Myocyte (in vitro differentiated cells): ENCODE measurements around the gene STMN3. TPM values are rescaled to one million over a fixed set of nuclear protein-coding genes. Genes with fewer than 3 reads are reported as not detected.

Experiments
- DNase-seq: peaks from one replicate; pipeline ENCODE4 v3.0.0-alpha.2; 2012; ENCODE audit warnings: low read depth
- polyA plus RNA-seq: library from polyadenylated mRNA; unstranded; fragments of >200 nt; gene quantifications from one replicate; pipeline ENCODE4 v1.2.1, GENCODE V29; 2012; ENCODE audit warnings: missing spikeins
- total RNA-seq: library from RNA; depleted of rRNA; stranded (reverse); fragments of >200 nt; gene quantifications from 2 replicates; pipeline ENCODE4 v1.2.3, GENCODE V29; 2014

Gene STMN3
- 13.8 and 14.7 TPM in 2 replicates for total RNA-seq
- 6.9 TPM for polyA plus RNA-seq

GRCh38 chr20:63653041-63653973, at the start of gene STMN3:
Gene STMN3, minus strand, starts transcription at chr20:63653424. Its CDS starts 79 bp downstream, at chr20:63653345.
- peak; percentile 89 for DNase-seq

GRCh38 chr20:63702036-63702665, 48.9 kb upstream of the STMN3 start:
- no peak for DNase-seq

GRCh38 chr20:63701329-63702035, 48.3 kb upstream of the STMN3 start:
- no peak for DNase-seq

DNA sequence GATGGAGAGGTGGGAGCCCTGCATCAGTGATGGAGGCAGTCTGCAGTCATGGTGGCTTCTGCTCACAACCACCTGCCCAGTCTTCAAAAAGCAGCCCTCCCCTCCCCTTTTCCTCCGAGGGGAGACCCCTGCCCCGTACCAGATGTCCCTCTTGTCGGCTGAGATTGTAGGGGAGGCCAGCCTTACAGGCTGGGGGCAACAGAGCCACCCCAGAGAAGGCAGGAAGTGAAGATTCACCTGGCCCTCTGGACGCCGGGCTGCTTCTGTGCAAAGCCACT, 47.8 kb upstream of the STMN3 start:
- no peak for DNase-seq

- no peak for DNase-seq
Observed at GRCh38 chr20:63700199-63701050, 47.2 kb upstream of the STMN3 start.

- DNase-seq: no peak
Observed at GRCh38 chr20:63699466-63700198, 46.4 kb upstream of the STMN3 start.

DNA sequence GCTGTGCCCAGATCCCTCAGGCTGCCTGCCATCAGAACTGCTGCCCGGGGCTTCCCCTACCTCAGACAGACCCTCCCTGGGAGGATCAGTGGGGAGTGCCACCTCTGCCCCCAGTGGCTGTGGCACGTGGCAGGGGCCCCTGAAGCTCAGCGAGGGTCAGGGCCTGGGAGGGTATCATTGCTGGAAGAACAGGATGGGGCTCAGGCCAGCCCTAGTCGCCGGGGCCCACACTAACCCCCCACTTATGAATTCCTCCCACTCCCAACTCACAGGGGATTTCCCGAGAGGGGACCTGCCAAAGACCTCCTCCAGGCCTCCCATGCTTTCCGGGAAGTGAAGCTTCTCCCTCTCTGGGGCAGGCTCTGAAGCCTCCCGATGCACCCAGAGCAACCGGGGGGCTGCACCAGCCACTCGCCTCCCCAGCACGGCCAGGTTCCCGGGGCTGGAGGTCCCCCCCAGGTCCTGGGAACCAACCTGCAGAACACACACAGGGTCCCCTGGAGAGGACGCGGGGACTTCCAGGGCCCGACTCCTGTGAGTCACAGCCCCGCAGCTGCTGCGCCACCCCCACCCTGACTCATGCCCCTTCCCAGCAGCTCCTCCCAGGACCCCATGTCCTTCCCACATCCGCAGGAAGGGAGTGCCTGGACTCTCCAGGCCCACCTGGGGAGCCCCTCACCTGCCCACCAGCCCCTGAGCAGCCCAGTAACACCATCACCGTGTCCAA, 45.7 kb upstream of the STMN3 start:
- peak; percentile 91 for DNase-seq

GRCh38 chr20:63697868-63698545, 44.8 kb upstream of the STMN3 start:
- no peak for DNase-seq

DNA sequence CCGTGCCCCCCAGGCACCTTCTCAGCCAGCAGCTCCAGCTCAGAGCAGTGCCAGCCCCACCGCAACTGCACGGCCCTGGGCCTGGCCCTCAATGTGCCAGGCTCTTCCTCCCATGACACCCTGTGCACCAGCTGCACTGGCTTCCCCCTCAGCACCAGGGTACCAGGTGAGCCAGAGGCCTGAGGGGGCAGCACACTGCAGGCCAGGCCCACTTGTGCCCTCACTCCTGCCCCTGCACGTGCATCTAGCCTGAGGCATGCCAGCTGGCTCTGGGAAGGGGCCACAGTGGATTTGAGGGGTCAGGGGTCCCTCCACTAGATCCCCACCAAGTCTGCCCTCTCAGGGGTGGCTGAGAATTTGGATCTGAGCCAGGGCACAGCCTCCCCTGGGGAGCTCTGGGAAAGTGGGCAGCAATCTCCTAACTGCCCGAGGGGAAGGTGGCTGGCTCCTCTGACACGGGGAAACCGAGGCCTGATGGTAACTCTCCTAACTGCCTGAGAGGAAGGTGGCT, 44.2 kb upstream of the STMN3 start:
- DNase-seq: no peak

DNA sequence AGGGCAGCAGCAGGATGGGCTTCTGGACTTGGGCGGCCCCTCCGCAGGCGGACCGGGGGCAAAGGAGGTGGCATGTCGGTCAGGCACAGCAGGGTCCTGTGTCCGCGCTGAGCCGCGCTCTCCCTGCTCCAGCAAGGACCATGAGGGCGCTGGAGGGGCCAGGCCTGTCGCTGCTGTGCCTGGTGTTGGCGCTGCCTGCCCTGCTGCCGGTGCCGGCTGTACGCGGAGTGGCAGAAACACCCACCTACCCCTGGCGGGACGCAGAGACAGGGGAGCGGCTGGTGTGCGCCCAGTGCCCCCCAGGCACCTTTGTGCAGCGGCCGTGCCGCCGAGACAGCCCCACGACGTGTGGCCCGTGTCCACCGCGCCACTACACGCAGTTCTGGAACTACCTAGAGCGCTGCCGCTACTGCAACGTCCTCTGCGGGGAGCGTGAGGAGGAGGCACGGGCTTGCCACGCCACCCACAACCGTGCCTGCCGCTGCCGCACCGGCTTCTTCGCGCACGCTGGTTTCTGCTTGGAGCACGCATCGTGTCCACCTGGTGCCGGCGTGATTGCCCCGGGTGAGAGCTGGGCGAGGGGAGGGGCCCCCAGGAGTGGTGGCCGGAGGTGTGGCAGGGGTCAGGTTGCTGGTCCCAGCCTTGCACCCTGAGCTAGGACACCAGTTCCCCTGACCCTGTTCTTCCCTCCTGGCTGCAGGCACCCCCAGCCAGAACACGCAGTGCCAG, 43.6 kb upstream of the STMN3 start, which contains the start of gene TNFRSF6B:
Gene TNFRSF6B (plus strand): TSS at position 25 of the 729 bp plus-strand sequence. CDS start 116 bp downstream, at position 141.
- no peak for DNase-seq

- no peak for DNase-seq
Observed at GRCh38 chr20:63696306-63696627, 43.0 kb upstream of the STMN3 start.

DNA sequence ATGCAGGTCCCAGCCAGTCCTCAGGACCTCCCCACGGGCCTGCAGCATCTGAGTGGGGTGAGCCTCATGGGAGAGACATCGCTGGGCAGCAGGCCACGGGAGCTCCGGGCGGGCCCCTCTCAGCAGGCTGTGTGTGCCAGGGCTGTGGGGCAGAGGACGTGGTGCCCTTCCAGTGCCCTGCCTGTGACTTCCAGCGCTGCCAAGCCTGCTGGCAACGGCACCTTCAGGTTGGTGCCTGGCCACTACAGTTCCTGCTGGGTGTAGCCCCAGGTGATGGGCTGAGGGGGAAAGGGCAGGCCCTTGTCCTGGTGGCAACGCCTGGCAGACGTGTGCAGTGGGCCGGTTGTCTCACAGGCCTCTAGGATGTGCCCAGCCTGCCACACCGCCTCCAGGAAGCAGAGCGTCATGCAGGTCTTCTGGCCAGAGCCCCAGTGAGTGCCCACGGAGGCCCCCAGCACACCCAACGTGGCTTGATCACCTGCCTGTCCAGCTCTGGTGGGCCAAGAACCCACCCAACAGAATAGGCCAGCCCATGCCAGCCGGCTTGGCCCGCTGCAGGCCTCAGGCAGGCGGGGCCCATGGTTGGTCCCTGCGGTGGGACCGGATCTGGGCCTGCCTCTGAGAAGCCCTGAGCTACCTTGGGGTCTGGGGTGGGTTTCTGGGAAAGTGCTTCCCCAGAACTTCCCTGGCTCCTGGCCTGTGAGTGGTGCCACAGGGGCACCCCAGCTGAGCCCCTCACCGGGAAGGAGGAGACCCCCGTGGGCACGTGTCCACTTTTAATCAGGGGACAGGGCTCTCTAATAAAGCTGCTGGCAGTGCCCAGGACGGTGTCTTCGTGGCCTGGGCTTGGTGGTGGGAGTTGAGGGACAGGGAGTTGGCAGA, 42.4 kb upstream of the STMN3 start:
- no peak for DNase-seq

GRCh38 chr20:63694584-63695423, 41.6 kb upstream of the STMN3 start:
- no peak for DNase-seq

DNA sequence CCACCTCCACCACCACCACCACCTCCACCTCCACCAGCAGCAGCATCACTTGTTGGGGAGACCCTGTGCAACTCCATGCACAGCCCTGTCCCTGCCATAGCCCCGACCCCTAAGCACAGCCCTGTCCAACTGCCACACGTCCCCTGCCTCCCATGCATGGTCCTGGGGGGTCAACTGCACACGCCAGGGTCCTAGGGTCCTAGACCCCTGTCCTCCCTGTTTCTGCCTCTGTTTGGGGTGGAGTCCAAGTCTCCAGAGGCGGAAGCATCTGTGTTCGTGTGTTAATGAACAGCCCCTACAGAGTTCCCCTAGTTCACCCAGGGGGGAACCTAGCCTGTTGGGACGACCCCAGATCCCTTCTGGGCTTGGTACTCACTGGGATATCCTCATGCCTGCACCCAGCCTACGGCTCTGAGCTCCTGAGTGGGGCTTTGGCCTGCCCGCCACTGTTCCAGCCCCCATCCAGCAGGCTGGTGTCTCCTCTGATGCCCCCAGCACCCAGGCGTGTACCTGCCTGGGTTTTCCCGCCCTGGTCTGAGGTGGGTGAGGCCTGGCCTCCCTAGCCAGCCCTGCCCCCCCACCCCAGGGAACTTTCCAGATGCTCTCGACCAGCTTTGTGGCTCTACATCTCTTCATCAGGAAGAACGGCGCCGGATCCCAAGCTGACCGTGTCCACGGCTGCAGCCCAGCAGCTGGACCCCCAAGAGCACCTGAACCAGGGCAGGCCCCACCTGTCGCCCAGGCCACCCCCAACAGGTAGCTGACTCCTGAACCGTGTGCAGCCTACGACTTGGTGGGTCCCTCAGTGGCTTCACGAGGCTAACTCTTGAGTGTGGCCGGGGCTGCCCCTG, 40.7 kb upstream of the STMN3 start:
- no peak for DNase-seq

DNA sequence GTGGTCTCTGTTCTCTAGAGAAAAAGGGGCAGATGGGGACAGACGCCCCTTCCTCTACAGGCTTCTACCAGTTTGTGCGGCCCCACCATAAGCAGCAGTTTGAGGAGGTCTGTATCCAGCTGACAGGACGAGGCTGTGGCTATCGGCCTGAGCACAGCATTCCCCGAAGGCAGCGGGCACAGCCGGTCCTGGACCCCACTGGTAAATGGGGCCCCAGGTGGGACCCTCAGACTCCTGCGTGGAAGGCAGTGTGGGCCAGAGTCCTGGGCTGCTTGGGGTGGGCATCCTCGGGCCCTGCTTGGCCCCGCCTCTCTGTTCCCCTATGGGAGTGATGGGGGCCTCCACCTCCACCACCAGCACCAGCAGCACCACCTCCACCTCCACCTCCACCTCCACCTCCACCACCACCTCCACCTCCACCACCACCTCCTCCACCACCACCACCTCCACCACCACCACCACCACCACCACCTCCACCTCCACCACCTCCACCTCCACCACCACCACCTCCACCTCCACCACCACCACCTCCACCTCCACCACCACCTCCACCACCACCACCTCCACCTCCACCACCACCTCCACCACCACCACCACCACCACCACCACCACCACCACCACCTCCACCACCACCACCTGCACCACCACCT, 40.0 kb upstream of the STMN3 start:
- no peak for DNase-seq
